NCI-H82 treated with DMSO at 0.1 percent for 48 hours (cell line): ENCODE measurements around the gene FAM229B.

ENCODE experiments used
- DNase-seq: peaks from one replicate; lab custom pipeline; 2025; ENCODE audit not compliant: unreplicated experiment; lab: John Stamatoyannopoulos, UW

Gene FAM229B

DNA sequence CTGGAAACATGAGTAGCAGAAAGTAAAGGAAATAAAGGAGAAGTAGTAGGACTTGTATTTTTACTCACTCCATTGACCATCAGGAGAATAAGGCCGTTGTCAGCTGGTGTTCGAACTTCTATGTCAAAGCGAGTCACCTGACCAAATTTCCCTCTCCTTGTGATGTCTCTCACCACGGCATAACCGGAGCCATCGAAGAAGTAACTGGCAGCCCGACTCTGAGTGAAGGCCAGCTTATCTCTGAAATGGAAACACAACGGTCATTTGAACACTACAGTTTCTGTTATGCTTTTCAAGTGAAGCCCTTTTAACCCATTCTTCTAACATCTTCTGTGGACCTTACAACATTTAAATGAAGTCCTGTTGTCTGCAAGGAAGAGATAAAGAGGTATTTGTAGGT is 51.7 kb downstream of the FAM229B start:
- no peak for DNase-seq

DNA sequence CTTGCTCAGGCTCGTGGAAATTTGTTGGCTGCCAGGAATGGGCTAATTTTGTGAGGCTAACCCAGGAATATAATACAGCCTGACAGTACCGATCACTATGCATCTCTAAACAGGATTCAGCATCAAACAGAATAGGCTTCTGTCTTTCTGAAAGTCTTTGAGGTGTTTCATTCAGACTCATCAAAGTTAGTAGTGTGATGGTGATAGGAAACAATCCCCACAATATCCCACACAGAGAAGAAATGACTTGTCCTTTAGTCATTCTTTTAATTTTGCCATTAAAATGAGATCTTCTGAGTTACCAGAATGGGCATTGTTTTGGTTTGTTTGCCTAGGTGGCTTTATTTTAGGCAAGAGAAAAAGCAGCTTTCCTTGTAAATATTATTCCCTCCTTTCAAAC is 54.3 kb downstream of the FAM229B start:
- DNase-seq: no peak

DNA sequence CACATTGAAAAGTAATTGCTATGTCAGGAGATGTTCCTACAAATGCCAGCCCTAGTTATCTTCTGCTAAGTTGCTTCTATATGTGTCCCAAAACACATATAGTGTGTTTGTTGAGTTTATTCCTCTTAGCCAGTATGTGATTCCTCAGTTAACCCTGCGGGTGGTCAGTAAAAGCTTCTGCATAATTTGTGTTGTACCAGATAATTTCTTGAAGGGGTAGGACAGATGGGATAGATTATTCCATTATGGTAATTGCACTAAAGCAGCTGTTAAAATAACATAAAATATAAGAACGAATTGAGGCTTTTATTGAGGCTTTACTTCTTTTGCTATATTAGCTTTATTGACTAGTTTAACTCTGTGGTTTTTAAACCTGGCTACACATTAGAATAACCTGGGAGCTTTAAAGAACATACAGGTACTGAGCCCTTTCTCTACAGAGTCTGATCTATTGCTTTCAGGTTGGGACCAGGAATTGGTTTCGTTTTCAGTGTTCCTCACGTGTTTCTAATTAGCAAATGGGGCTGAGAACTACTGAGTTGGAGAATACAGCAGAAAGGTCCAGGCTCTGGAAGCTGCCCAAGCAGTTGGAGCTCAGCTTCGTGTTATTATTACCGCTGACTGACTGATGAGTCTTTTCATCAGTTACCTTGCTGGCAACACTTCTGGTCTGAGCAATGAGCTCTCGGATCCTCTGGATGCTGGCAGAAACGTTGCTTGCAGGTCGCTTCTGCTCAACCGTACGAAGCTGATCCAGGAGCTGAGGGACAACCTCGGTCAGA is 56.9 kb downstream of the FAM229B start:
- no peak for DNase-seq

DNA sequence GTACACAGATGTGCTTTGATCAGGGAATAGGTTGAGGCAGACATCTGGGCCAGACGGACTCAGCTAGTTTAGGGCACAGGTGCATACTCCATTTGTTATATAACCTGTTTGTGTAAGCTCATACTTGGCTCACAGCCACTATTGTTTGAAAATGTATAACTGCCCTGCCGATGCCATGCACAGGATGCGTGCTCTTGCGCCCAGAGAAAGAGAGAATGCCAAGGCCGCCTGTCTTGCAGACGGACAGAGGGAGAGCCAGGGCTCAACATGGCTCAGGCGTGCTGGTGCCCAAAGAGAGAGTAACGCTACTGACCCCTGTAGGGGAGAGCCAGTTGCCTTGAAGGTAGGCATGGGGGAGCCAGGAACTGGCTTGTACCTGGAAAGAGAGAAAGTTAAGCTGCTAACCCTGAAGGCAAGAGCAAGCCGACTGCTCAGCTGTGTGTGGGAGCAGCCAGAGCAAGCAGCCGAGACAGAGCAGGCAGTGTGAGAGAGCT is 57.7 kb downstream of the FAM229B start:
- no peak for DNase-seq

DNA sequence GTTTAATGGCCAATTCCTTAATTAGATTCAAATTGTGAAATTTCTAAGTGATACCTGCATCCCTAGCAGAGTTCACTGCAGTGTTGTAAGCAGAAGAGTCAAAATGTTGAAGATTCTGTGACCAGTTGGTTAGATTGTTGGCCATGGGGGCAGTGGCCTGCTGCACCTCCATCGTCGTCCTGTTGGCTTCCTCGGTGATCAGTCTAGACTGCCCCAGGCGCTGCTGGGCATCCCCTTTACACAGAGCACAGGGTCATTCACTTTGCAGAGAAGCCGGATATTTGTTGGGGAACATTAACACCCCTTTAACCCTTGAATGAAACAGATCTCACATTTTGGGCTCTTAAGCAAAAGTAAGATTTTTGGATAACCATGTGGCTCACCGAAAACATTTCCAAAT is 60.7 kb downstream of the FAM229B start:
- DNase-seq: no peak

DNA sequence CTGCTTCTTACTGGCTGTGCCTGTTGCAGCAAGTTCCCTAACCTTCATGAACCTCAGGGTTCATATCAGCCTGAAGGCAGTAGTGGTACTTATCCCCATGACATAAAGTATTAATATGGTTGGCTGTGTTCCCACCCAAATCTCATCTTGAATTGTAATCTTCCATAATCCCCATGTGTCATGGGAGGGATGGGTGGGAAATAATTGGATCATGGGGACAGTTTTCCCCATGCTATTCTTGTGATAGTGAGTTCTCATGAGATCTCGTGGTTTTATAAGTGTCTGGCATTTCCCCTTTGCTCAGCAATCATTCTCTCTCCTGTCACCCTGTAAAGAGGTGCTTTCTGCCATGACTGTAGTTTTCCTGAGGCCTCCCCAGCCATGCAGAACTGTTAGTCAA is 61.8 kb downstream of the FAM229B start:
- peak; percentile 93 for DNase-seq

DNA sequence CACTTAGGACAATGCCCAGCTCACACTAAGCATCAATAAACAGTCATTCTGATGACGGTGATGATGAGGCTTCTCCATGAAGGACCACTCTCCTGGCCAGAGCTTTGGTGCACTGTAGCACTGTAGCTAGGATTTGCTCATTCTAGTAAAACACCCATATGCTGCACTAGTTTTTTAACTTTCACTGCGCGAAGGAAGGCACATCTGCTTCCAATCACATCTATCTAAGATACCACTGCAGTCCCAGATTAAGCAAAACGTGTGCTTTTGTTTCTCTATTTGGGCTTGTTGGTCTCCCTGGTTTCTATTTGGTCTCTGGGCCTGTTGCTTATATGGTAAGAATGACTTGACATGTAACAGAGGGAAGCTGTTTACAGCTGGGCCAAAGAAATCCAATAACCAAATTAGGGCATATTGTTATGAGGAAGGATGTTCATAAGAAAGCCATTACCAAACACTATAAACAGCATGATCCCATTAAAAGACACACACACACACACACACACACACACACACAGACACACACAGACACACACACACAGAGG is 62.4 kb downstream of the FAM229B start:
- DNase-seq: peak; percentile 61

DNA sequence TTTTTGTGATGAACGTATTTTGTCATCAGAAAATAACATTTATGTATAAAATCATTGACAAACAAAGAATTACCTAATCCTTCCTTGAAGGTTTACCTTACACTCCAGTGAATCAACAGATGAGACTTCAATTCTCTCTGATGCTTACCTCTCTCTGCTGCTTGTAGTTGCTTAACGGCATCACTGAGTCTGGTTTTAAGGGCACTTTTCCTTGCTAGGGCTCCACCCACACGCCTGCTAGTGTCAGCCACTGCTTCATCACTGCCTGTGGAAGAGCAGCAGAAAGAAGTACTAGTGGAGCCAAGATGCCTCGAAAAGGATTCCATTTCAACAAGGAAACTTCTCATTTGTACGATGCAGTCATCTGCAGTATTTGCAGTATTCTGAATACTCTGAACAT is 63.0 kb downstream of the FAM229B start:
- peak; percentile 16 for DNase-seq
